GM23338 (cell line): ENCODE measurements around the gene C1orf52. TPM values are rescaled to one million over a fixed set of nuclear protein-coding genes. Genes with fewer than 3 reads are reported as not detected.

ENCODE experiments used
- ATAC-seq: fragments of 200-7000 bp; cut with Tn5 transposase; 3 replicates; pipeline ENCODE4 v1.9.1; 2020
- DNase-seq: peaks from one replicate; pipeline ENCODE4 v3.0.0-alpha.2; 2015; ENCODE audit warnings: low spot score
- H2AFZ ChIP-seq: fragments of 200-600 bp; sonication (generic); 2 replicates; pipeline ENCODE4 v1.8.0; 2016; ENCODE audit warnings: antibody characterized with exemption, mild to moderate bottlenecking, moderate library complexity
- H3F3A ChIP-seq: fragments of 200-600 bp; sonication (generic); replicated peaks from 2 replicates; pipeline ENCODE4 v1.8.0; 2017; ENCODE audit warnings: antibody characterized with exemption, mixed run types, low read depth
- H3K27ac ChIP-seq: fragments of 200-600 bp; sonication (generic); 2 replicates; pipeline ENCODE4 v1.6.1; 2016; ENCODE audit warnings: low read depth
- H3K27me3 ChIP-seq: fragments of 200-600 bp; sonication (generic); 2 replicates; pipeline ENCODE4 v1.8.0; 2016; ENCODE audit warnings: mild to moderate bottlenecking, mixed run types, moderate library complexity; ENCODE audit not compliant: insufficient read depth
- H3K36me3 ChIP-seq: fragments of 200-600 bp; sonication (generic); 2 replicates; pipeline ENCODE4 v1.8.0; 2016; ENCODE audit warnings: mild to moderate bottlenecking; ENCODE audit not compliant: insufficient read depth
- H3K4me1 ChIP-seq: fragments of 200-600 bp; sonication (generic); 2 replicates; pipeline ENCODE4 v1.8.0; 2016; ENCODE audit warnings: mild to moderate bottlenecking, moderate library complexity; ENCODE audit not compliant: insufficient read depth
- H3K4me2 ChIP-seq: fragments of 200-600 bp; sonication (generic); 2 replicates; pipeline ENCODE4 v1.7.1; 2017; ENCODE audit warnings: mixed run types
- H3K4me3 ChIP-seq: fragments of 200-600 bp; sonication (generic); 2 replicates; pipeline ENCODE4 v1.6.1; 2016; ENCODE audit warnings: mixed run types
- H3K79me2 ChIP-seq: fragments of 200-600 bp; sonication (generic); replicated peaks from 2 replicates; pipeline ENCODE4 v1.8.0; 2017; ENCODE audit warnings: mild to moderate bottlenecking; ENCODE audit not compliant: insufficient read depth
- H3K9me2 ChIP-seq: fragments of 200-600 bp; sonication (generic); 2 replicates; pipeline ENCODE4 v1.8.0; 2017; ENCODE audit not compliant: insufficient read depth
- H4K20me1 ChIP-seq: fragments of 200-600 bp; sonication (generic); replicated peaks from 2 replicates; pipeline ENCODE4 v1.8.0; 2017; ENCODE audit warnings: mild to moderate bottlenecking; ENCODE audit not compliant: insufficient read depth
- H3K27ac Mint-ChIP-seq: 2 replicates; pipeline ENCODE4 v1.8.0; 2020; ENCODE audit warnings: inconsistent platforms, mild to moderate bottlenecking, moderate library complexity, mixed read lengths
- H3K27me3 Mint-ChIP-seq: 3 replicates; pipeline ENCODE4 v1.8.0; 2022; ENCODE audit warnings: low read depth, mild to moderate bottlenecking, moderate library complexity, mixed read lengths, inconsistent platforms; ENCODE audit not compliant: insufficient read depth, poor library complexity
- H3K36me3 Mint-ChIP-seq: 3 replicates; pipeline ENCODE4 v1.8.0; 2021; ENCODE audit warnings: low read depth, mild to moderate bottlenecking, inconsistent platforms, moderate library complexity, mixed read lengths
- H3K4me1 Mint-ChIP-seq: 3 replicates; pipeline ENCODE4 v1.8.0; 2020; ENCODE audit warnings: mild to moderate bottlenecking, inconsistent platforms, mixed read lengths
- H3K4me3 Mint-ChIP-seq: 3 replicates; pipeline ENCODE4 v1.8.0; 2021; ENCODE audit warnings: moderate library complexity, mild to moderate bottlenecking, inconsistent platforms, mixed read lengths
- H3K9me3 Mint-ChIP-seq: 3 replicates; pipeline ENCODE4 v1.8.0; 2020; ENCODE audit warnings: moderate library complexity, mild to moderate bottlenecking, inconsistent platforms, mixed read lengths
- CTCF ChIP-seq, 2 experiments: fragments of 200-600 bp in 1 of 2; sonication (generic) in 1 of 2; conservative IDR thresholded peaks; 2 replicates each; pipeline versions ENCODE4 v1.5.1 to v1.6.1; 2016 to 2017; ENCODE audit warnings: antibody characterized with exemption in 2 of 2, low read depth in 2 of 2, mild to moderate bottlenecking in 2 of 2, moderate library complexity in 1 of 2
- EZH2 ChIP-seq: fragments of 200-600 bp; sonication (generic); IDR thresholded peaks from one replicate; pipeline ENCODE4 v1.8.0; 2017; ENCODE audit warnings: antibody characterized with exemption, mild to moderate bottlenecking, low read depth; ENCODE audit not compliant: unreplicated experiment
- EZH2phosphoT487 ChIP-seq: fragments of 200-600 bp; sonication (generic); IDR thresholded peaks from one replicate; pipeline ENCODE4 v1.8.1; 2018; ENCODE audit warnings: antibody characterized with exemption; ENCODE audit not compliant: unreplicated experiment
- REST ChIP-seq: IDR thresholded peaks from one replicate; pipeline ENCODE4 v1.6.1; 2018; ENCODE audit warnings: antibody characterized with exemption; ENCODE audit not compliant: unreplicated experiment
- ZNF114 ChIP-seq: fragments of 250-450 bp; sonication (Bioruptor Pico); IDR thresholded peaks from 2 replicates; pipeline ENCODE4 v1.5.0; 2020; ENCODE audit warnings: mild to moderate bottlenecking, moderate library complexity
- polyA plus RNA-seq: library from polyadenylated mRNA; unstranded; fragments of >200 nt; fragmentation: Nextera tagmentation; extraction: Ambion mirVana; gene quantifications from 2 replicates; pipeline ENCODE4 v1.2.1, GENCODE V29; 2016
- total RNA-seq: library from RNA; depleted of rRNA; stranded (reverse); fragments of >200 nt; shearing (Covaris generic); gene quantifications from 2 replicates; pipeline ENCODE4 v1.2.3, GENCODE V29; 2014

C1orf52 gene
- total and polyA plus RNA-seq, 2 experiments from 2014 or later, result 35.6 to 102 TPM

GRCh38 chr1:85208488-85208887, 51.0 kb downstream of the C1orf52 start:
- H3K9me3 Mint-ChIP-seq, result no peaks in the 10 kb centered on the region
- TF ChIP-seq EZH2, result no peak
- no peak for TF ChIP-seq EZH2phosphoT487
- no peak for TF ChIP-seq CTCF (conservative IDR thresholded peaks at IDR 0.05; ENCODE audit: low read depth in 2 of 2)
- no peak for TF ChIP-seq REST
- Histone ChIP-seq H3K4me3 (no peak overlapping the region), H3K79me2 (no peaks in the 10 kb centered on the region), H3K27ac (no peak overlapping the region), H3K4me2 (no peak overlapping the region), H2AFZ (no peak overlapping the region), H3K9me2 (no peaks in the 10 kb centered on the region), H3F3A (no peaks in the 10 kb centered on the region), H4K20me1 (no peaks in the 10 kb centered on the region), H3K36me3 (no peaks in the 10 kb centered on the region), H3K27me3 (no peaks in the 10 kb centered on the region), H3K4me1 (peaks cover 9% of the 10 kb centered on the region; the same call in 1 of the 2 replicates)
- H3K27me3 Mint-ChIP-seq, result no peaks in the 10 kb centered on the region
- no peaks in the 10 kb centered on the region for H3K36me3 Mint-ChIP-seq
- H3K27ac Mint-ChIP-seq, result no peak overlapping the region
- no peak for DNase-seq
- peaks cover 18% of the 10 kb centered on the region; the same call in 2 of the 3 replicates for H3K4me1 Mint-ChIP-seq
- no peak for ATAC-seq
- H3K4me3 Mint-ChIP-seq, result no peak overlapping the region

DNA sequence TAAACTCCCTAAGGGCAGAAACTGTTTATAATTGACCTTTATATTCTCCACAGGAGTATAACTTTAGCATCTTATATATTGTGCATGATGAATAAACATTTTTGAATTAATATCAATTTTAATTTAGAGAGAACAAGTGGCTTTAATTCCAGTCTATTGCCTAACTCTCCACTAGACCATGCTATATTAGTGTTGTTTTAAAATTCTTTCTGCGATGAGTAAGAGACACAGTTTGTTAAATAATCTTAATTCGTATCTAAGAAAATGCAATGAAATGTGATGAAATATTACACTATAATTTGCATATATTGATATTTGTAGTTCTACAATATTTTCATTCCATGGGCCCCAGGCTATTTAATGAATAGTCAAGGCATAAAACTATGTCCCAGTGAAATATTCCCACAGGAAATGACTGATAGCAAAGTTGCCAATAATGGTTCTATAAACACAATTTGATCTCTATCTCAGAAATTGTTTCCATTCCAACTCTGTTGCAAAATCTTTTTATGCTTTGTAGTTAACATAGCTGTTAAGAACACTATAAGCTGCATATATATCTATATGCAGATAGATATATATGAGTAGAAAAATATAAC, 55.8 kb downstream of the C1orf52 start:
- ATAC-seq (no peak), DNase-seq (no peak)
- Histone ChIP-seq H3K27ac (no peak overlapping the region), H3K4me2 (no peak overlapping the region), H3K4me3 (no peak overlapping the region), H3F3A (peaks cover 2% of the 10 kb centered on the region; the same call in 1 of the 2 replicates), H4K20me1 (peaks cover 6% of the 10 kb centered on the region; the same call in 1 of the 2 replicates), H3K9me2 (no peaks in the 10 kb centered on the region), H2AFZ (no peak overlapping the region), H3K79me2 (peaks cover 16% of the 10 kb centered on the region), H3K4me1 (peaks cover 27% of the 10 kb centered on the region), H3K36me3 (no peaks in the 10 kb centered on the region), H3K27me3 (peaks cover 9% of the 10 kb centered on the region; the same call in 1 of the 2 replicates)
- no peak overlapping the region for H3K27ac Mint-ChIP-seq
- H3K27me3 Mint-ChIP-seq, result peaks cover 10% of the 10 kb centered on the region
- H3K36me3 Mint-ChIP-seq, result no peaks in the 10 kb centered on the region; the same call in 2 of the 3 replicates
- no peaks in the 10 kb centered on the region for H3K9me3 Mint-ChIP-seq
- no peak overlapping the region for H3K4me3 Mint-ChIP-seq
- no peak for TF ChIP-seq ZNF114 (CRISPR knock-in tag)
- H3K4me1 Mint-ChIP-seq, result peaks cover 40% of the 10 kb centered on the region
